Common myeloid progenitor, CD34-positive (primary cell): ENCODE measurements around the gene SPAG6.

ENCODE experiments used
- CTCF ChIA-PET: fragments of 350-600 bp; sonication (Branson Sonifier 250); formaldehyde crosslinking; loops from one replicate; lab custom pipeline; 2021; ENCODE audit warnings: antibody characterized with exemption; lab: Charles Lee
- POLR2A ChIA-PET: fragments of 350-600 bp; sonication (Branson Sonifier 250); formaldehyde crosslinking; loops from one replicate; lab custom pipeline; 2021; ENCODE audit warnings: antibody characterized with exemption; lab: Charles Lee
- DNase-seq, 3 donors: peaks; one replicate each; pipeline versions ENCODE4 v3.0.0 to v3.0.0-alpha.2; 2013
- H3K27ac ChIP-seq, 2 experiments: 1 replicate in 1 of 2; 2 replicates in 1 of 2; pipeline ENCODE4 v1.7.0; 2013; ENCODE audit warnings: inconsistent platforms in 2 of 2, low read length in 2 of 2, mild to moderate bottlenecking in 2 of 2, low read depth in 1 of 2, moderate library complexity in 1 of 2; ENCODE audit not compliant: severe bottlenecking in 2 of 2, insufficient read depth in 1 of 2, poor library complexity in 1 of 2
- H3K27me3 ChIP-seq, 5 experiments: replicated peaks in 2 of 5; 1 replicate in 3 of 5; 2 replicates in 2 of 5; pipeline versions ENCODE4 v1.6.1 to v1.7.0; 2013; ENCODE audit warnings: low read length in 4 of 5, mild to moderate bottlenecking in 2 of 5, moderate library complexity in 2 of 5, inconsistent platforms in 1 of 5; ENCODE audit not compliant: insufficient read depth in 5 of 5, control insufficient read depth in 4 of 5
- H3K36me3 ChIP-seq, 4 experiments: 1 replicate in 2 of 4; 2 replicates in 2 of 4; pipeline versions ENCODE4 v1.6.1 to v1.7.0; 2013; ENCODE audit warnings: low read length in 3 of 4, control low read depth in 1 of 4, mild to moderate bottlenecking in 1 of 4; ENCODE audit not compliant: control insufficient read depth in 4 of 4, insufficient read depth in 4 of 4
- H3K4me1 ChIP-seq, 4 experiments: 1 replicate in 3 of 4; 2 replicates in 1 of 4; pipeline versions ENCODE4 v1.6.1 to v1.7.1; 2013; ENCODE audit warnings: low read length in 3 of 4, mild to moderate bottlenecking in 3 of 4, control low read depth in 1 of 4, inconsistent platforms in 1 of 4, moderate library complexity in 1 of 4; ENCODE audit not compliant: control insufficient read depth in 4 of 4, insufficient read depth in 4 of 4; ENCODE audit errors: control extremely low read depth in 1 of 4
- H3K4me3 ChIP-seq, 7 experiments: 1 replicate in 4 of 7; 2 replicates in 3 of 7; pipeline versions ENCODE4 v1.5.1 to v1.7.0; 2013; ENCODE audit warnings: mild to moderate bottlenecking in 7 of 7, low read length in 6 of 7, moderate library complexity in 6 of 7, inconsistent platforms in 2 of 7, low read depth in 2 of 7, control low read depth in 1 of 7; ENCODE audit not compliant: insufficient read depth in 4 of 7, control insufficient read depth in 1 of 7; ENCODE audit errors: extremely low read depth in 1 of 7
- H3K9me3 ChIP-seq, 5 experiments: 1 replicate in 4 of 5; 2 replicates in 1 of 5; pipeline versions ENCODE4 v1.6.1 to v1.7.1; 2013; ENCODE audit warnings: low read length in 4 of 5, mild to moderate bottlenecking in 2 of 5, inconsistent platforms in 1 of 5, low read depth in 1 of 5, moderate library complexity in 1 of 5; ENCODE audit not compliant: control insufficient read depth in 4 of 5, insufficient read depth in 2 of 5; ENCODE audit errors: control extremely low read depth in 1 of 5
- WGBS: methylation state at CpG from one replicate; pipeline ENCODE4 v1.1.5; 2013; ENCODE audit not compliant: insufficient coverage; 5-methylcytosine and 5-hydroxymethylcytosine counted together

SPAG6 gene

GRCh38 chr10:22317771-22318565 is 27.3 kb upstream of the SPAG6 start:
- no peak for DNase-seq
- WGBS, result 100% methylated on average over 1 of the region's 6 CpGs
- peak overlapping the region in 3 of 7 experiments; percentile 45 to 98 (median 92) for H3K4me3 ChIP-seq
- H3K9me3 ChIP-seq, result no peaks in the 10 kb centered on the region
- no peaks in the 10 kb centered on the region for H3K36me3 ChIP-seq
- peaks cover 12 to 75% (median 38%) of the 10 kb centered on the region in 4 experiments for H3K4me1 ChIP-seq
- CTCF ChIA-PET, result interaction anchor here (1.8 kb wide), 1 partner anchor 8 kb away, joined by 3 read pairs; no protein-coding TSS in a partner anchor
- H3K27ac ChIP-seq, result peak overlapping the region in 1 of 2 experiments; percentile 92
- POLR2A ChIA-PET, result no interaction called here
- peaks cover 7 to 13% (median 8%) of the 10 kb centered on the region in 5 experiments for H3K27me3 ChIP-seq

DNA sequence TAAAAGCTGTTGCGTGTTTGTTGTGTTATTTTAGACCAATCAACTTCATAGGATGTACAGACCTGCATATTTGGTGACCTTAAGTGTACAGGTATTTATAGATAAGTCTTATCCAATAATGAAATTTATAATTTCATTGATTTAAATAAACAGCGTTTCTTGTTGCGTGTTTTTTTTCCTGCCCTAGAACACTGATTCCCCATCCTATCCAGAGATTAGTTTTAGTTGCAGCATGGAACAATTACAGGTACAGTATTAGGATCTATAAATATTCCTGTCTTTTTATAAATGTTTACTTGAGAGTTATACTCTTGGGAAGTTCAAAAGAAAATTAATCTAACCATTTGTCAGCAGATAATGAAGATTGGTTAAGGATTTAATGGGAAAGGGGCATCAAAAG is 26.5 kb upstream of the SPAG6 start:
- Histone ChIP-seq H3K27ac (peak overlapping the region in 1 of 2 experiments; percentile 86), H3K4me3 (no peak overlapping the region), H3K9me3 (no peaks in the 10 kb centered on the region), H3K36me3 (no peaks in the 10 kb centered on the region), H3K4me1 (peaks cover 12 to 75% (median 41%) of the 10 kb centered on the region in 4 experiments), H3K27me3 (peaks cover 7 to 21% (median 9%) of the 10 kb centered on the region in 5 experiments)
- POLR2A ChIA-PET, result no interaction called here
- no CpG with 5 or more reads among the region's 3 CpGs for WGBS
- DNase-seq, result no peak
- CTCF ChIA-PET, result interaction anchor here (1.8 kb wide), 1 partner anchor 8 kb away, joined by 3 read pairs; no protein-coding TSS in a partner anchor

GRCh38 chr10:22319547-22319979 is 25.7 kb upstream of the SPAG6 start:
- CTCF ChIA-PET, result interaction anchor here (0.9 to 1.5 kb wide), 2 partner anchors 10 to 66 kb away, joined by 3 to 6 read pairs; no protein-coding TSS in a partner anchor
- whole genome bisulfite sequencing, result 80% methylated on average over 7 of the region's 10 CpGs
- Histone ChIP-seq H3K9me3 (no peaks in the 10 kb centered on the region), H3K27me3 (peaks cover 7 to 21% (median 9%) of the 10 kb centered on the region in 5 experiments), H3K4me3 (peak overlapping the region in 6 of 7 experiments; percentile 65 to 89 (median 74)), H3K36me3 (no peaks in the 10 kb centered on the region), H3K4me1 (peaks cover 20 to 75% (median 48%) of the 10 kb centered on the region in 4 experiments), H3K27ac (peak overlapping the region in 1 of 2 experiments; percentile 86)
- no peak for DNase-seq
- POLR2A ChIA-PET, result interaction anchor here (1.1 kb wide), 1 partner anchor 21 kb away, joined by 3 read pairs; no protein-coding TSS in a partner anchor

DNA sequence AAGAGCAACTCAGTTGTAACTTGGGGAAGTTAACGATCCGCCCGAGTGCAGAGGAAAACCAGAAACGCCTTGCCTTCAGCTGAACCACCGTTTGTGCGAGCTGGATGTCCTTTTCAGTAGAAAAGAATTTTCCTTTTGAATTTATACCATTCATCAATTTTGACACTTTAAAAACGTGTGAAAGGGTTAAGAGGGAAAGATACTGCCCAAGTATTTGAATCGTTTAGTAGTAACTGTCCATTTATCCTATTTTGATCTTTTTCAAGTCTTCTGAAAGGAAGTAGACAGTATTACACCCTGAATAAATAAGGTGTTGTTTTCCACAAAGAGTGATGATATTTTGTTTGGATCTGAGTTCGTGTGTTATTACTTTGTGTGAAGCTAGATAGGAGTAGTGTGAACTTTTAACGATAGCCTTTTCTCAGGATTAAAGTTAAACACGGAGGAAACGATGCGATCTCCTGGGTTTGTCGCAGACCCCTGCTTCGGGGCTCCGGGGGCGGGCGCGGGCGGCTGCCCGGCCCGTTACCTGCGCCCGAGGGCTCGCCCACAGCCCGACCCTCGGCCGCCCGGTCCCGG is 25.2 kb upstream of the SPAG6 start:
- CTCF ChIA-PET, result interaction anchor here (0.9 to 1.5 kb wide), 2 partner anchors 10 to 66 kb away, joined by 3 to 6 read pairs; no protein-coding TSS in a partner anchor

GRCh38 chr10:22320591-22321155 is 24.6 kb upstream of the SPAG6 start, which contains the start of gene BMI1:
Gene BMI1 (plus strand): TSS chr10:22321099. CDS start chr10:22326450, 5,351 bp downstream.
- ChIA-PET POLR2A (interaction anchor here (1.1 kb wide), 2 partner anchors 17 to 20 kb away, joined by 3 read pairs; no protein-coding TSS in a partner anchor), CTCF (interaction anchor here (1.5 kb wide), 1 partner anchor 67 kb away, joined by 6 read pairs; no protein-coding TSS in a partner anchor)
- WGBS, result under 1% methylated on average over 24 of the region's 85 CpGs
- Histone ChIP-seq H3K4me3 (peak within 1 kb of the TSS; percentile 84 to 93 (median 89)), H3K27me3 (peaks cover 7 to 21% (median 9%) of the 10 kb centered on the region in 5 experiments), H3K27ac (peak within 1 kb of the TSS; percentile 50 to 86), H3K4me1 (peaks cover 26 to 70% (median 47%) of the 10 kb centered on the region in 4 experiments), H3K9me3 (no peaks in the 10 kb centered on the region), H3K36me3 (no peaks in the 10 kb centered on the region)
- DNase-seq, result peak; percentile 77 to 91 (median 89)

More for the DNA sequence above, 25.2 kb upstream of the SPAG6 start:
- Histone ChIP-seq H3K9me3 (no peaks in the 10 kb centered on the region), H3K4me3 (peak overlapping the region; percentile 44 to 89 (median 72)), H3K27me3 (peaks cover 7 to 21% (median 9%) of the 10 kb centered on the region in 5 experiments), H3K4me1 (peaks cover 25 to 75% (median 51%) of the 10 kb centered on the region in 4 experiments), H3K27ac (peak overlapping the region; percentile 50 to 86), H3K36me3 (no peaks in the 10 kb centered on the region)
- WGBS, result 0% methylated on average over 17 of the region's 30 CpGs
- POLR2A ChIA-PET, result interaction anchor here (1.1 kb wide), 1 partner anchor 20 kb away, joined by 3 read pairs; no protein-coding TSS in a partner anchor
- peak in 2 of 3 donors; percentile 52 to 56 for DNase-seq

DNA sequence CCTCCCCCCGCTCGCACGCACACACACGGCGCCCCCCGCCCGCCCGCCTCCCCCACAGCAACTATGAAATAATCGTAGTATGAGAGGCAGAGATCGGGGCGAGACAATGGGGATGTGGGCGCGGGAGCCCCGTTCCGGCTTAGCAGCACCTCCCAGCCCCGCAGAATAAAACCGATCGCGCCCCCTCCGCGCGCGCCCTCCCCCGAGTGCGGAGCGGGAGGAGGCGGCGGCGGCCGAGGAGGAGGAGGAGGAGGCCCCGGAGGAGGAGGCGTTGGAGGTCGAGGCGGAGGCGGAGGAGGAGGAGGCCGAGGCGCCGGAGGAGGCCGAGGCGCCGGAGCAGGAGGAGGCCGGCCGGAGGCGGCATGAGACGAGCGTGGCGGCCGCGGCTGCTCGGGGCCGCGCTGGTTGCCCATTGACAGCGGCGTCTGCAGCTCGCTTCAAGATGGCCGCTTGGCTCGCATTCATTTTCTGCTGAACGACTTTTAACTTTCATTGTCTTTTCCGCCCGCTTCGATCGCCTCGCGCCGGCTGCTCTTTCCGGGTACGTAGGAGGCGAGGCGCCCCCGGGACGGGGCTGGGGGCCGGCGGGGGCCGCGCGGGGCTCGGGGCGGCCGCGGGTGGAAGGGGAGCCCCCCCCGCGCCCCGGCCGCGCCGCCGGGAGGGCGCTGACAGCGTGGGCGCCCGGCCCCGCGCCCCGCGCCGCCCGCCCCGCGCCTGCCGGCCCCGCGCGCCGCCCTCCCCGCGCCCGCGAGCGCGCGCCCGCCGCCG is 24.0 kb upstream of the SPAG6 start:
- Histone ChIP-seq H3K36me3 (no peaks in the 10 kb centered on the region), H3K27ac (peak overlapping the region in 1 of 2 experiments; percentile 75), H3K27me3 (peaks cover 7 to 21% (median 9%) of the 10 kb centered on the region in 5 experiments), H3K9me3 (no peaks in the 10 kb centered on the region), H3K4me1 (peaks cover 31 to 74% (median 50%) of the 10 kb centered on the region in 4 experiments), H3K4me3 (peak overlapping the region; percentile 76 to 90 (median 86))
- CTCF ChIA-PET, result no interaction called here
- peak in 2 of 3 donors; percentile 72 to 84 for DNase-seq
- 0% methylated on average over 65 of the region's 114 CpGs for WGBS
- POLR2A ChIA-PET, result interaction anchor here (0.7 to 1.1 kb wide), 2 partner anchors 17 to 109 kb away, joined by 3 read pairs; no protein-coding TSS in a partner anchor
